ENCODE data around the gene CACNA1C. TPM values are rescaled to one million over a fixed set of nuclear protein-coding genes. Genes with fewer than 3 reads are reported as not detected.

The CACNA1C gene
- total RNA-seq: 17.4 TPM
- 1.6 TPM for polyA plus RNA-seq (ENCODE audit: insufficient read depth, low read depth, low replicate concordance)
- long read RNA-seq, donor 1, partial matches to known transcripts: 42 of 42 reads
- long read RNA-seq, donor 1, other reads (novel, unspliced or antisense): 0 of 42 reads
- long read RNA-seq, donor 2, partial matches to known transcripts: 13 of 13 reads
- long read RNA-seq, donor 2, other reads (novel, unspliced or antisense): 0 of 13 reads
- long read RNA-seq, donor 3: 0 reads
- long read RNA-seq, donor 4, partial matches to known transcripts: 37 of 37 reads
- long read RNA-seq, donor 4, other reads (novel, unspliced or antisense): 0 of 37 reads
- long read RNA-seq, donor 5: 0 reads
- long read RNA-seq, donor 6: 0 reads
- long read RNA-seq, donor 7, partial matches to known transcripts: 3 of 12 reads
- long read RNA-seq, donor 7, other reads (novel, unspliced or antisense): 9 of 12 reads
- long read RNA-seq, donor 8, partial matches to known transcripts: 6 of 6 reads
- long read RNA-seq, donor 8, other reads (novel, unspliced or antisense): 0 of 6 reads
- long read RNA-seq, donor 9: 0 reads
- long read RNA-seq, donor 10, partial matches to known transcripts: 6 of 6 reads
- long read RNA-seq, donor 10, other reads (novel, unspliced or antisense): 0 of 6 reads

- DNase-seq: peak; percentile 75 to 87 (median 80)
- peak within 1 kb of the TSS in 2 of 3 donors; percentile 33 to 46 for H3K9ac ChIP-seq (ENCODE audit: low read length in 3 of 3)
Observed at GRCh38 chr12:2052826-2053678, at the start of gene CACNA1C. TSS of gene CACNA1C (plus strand) at chr12:2052987. CDS start at chr12:2053563, 576 bp downstream.

GRCh38 chr12:2003676-2004112 is 49.1 kb upstream of the CACNA1C start:
- Histone ChIP-seq H3K4me1 (ENCODE audit: control insufficient read depth in 2 of 3, insufficient read depth in 2 of 3, low read depth in 1 of 3, low read length in 3 of 3) (no peaks in the 10 kb centered on the region), H3K9me3 (ENCODE audit: control insufficient read depth in 2 of 3, insufficient read depth in 1 of 3, low read length in 3 of 3) (no peaks in the 10 kb centered on the region), H3K4me3 (ENCODE audit: low read length in 3 of 3) (peak overlapping the region; percentile 83 to 99 (median 97)), H3K27ac (ENCODE audit: low read depth in 2 of 2, low read length in 2 of 2) (peak overlapping the region; percentile 94 to 95), H3K36me3 (ENCODE audit: control insufficient read depth in 2 of 3, insufficient read depth in 3 of 3, low read length in 3 of 3) (no peaks in the 10 kb centered on the region), H3K27me3 (ENCODE audit: control insufficient read depth, insufficient read depth, low read length) (no peaks in the 10 kb centered on the region), H3K9ac (ENCODE audit: low read length in 3 of 3) (peak overlapping the region; percentile 90 to 97 (median 97))
- DNase-seq (no peak), FAIRE-seq (no peak)
- no peak for TF ChIP-seq CTCF (IDR thresholded peaks at IDR 0.05; ENCODE audit: borderline replicate concordance, extremely low read depth, insufficient read depth)
- intact Hi-C loops (cut with DNase I): no loop called here

More at GRCh38 chr12:2052826-2053678, at the start of gene CACNA1C:
- intact Hi-C loops (cut with DNase I): loop anchor here (10.0 kb wide), 1 partner anchor 532 kb away; no protein-coding TSS in a partner anchor
- Histone ChIP-seq H3K36me3 (ENCODE audit: control insufficient read depth in 2 of 3, insufficient read depth in 3 of 3, low read length in 3 of 3) (no peaks in the 10 kb centered on the region), H3K4me1 (ENCODE audit: control insufficient read depth in 2 of 3, insufficient read depth in 2 of 3, low read depth in 1 of 3, low read length in 3 of 3) (peaks cover 0 to 8% (median 0%) of the 10 kb centered on the region in 3 donors), H3K27ac (ENCODE audit: low read depth in 2 of 2, low read length in 2 of 2) (peak within 1 kb of the TSS; percentile 44 to 68), H3K4me3 (ENCODE audit: low read length in 3 of 3) (peak within 1 kb of the TSS; percentile 43 to 69 (median 60)), H3K9me3 (ENCODE audit: control insufficient read depth in 2 of 3, insufficient read depth in 1 of 3, low read length in 3 of 3) (no peaks in the 10 kb centered on the region), H3K27me3 (ENCODE audit: control insufficient read depth, insufficient read depth, low read length) (no peaks in the 10 kb centered on the region)
- no peak for FAIRE-seq
- TF ChIP-seq CTCF (IDR thresholded peaks at IDR 0.05; ENCODE audit: borderline replicate concordance, extremely low read depth, insufficient read depth): peak; percentile 28

DNA sequence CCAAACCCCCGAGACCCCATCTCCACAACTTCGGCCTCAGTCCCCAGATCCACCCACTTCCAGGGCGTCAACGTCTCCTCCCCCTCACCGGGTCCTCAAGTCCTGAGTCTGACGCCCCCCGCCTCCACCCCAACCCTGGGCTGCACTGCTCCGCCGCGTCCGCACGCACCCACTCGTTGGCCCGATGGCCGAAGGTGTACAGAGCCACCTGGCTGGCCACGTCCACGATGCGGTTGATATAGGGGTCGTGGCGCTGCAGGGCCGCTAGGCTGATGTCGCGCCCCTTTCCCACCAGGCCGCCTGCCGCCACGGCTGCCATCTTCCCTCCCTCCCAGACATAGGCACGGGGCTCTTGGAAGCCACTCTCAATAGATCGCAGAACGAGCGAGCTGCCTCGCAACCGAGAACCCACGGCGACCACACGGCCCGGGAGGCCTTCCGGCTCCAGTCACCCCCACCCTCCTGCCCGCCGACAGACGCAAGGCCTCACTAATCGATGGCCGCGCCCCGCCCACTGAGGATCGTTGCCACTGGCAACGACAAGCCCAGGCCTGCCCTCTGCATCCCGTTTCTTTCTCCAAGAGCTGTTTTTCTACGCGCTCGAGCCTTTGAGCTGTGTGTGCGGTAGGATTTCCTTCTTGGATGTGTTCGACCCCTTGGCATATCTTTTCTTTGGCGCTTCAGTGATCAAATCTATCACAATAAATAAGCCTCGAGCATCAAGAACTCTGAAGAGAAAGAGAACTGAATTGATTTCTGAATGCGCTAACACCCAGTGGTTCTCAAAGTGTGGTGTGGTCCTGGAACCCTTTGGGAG is 48.5 kb upstream of the CACNA1C start, which contains the start of gene DCP1B:
Gene DCP1B, minus strand, starts transcription at position 345 of the 817 bp plus-strand sequence. Its CDS starts 26 bp downstream, at position 319.
- Histone ChIP-seq H3K4me3 (ENCODE audit: low read length in 3 of 3) (peak within 1 kb of the TSS; percentile 83 to 99 (median 97)), H3K9me3 (ENCODE audit: control insufficient read depth in 2 of 3, insufficient read depth in 1 of 3, low read length in 3 of 3) (no peaks in the 10 kb centered on the region), H3K27me3 (ENCODE audit: control insufficient read depth, insufficient read depth, low read length) (no peaks in the 10 kb centered on the region), H3K27ac (ENCODE audit: low read depth in 2 of 2, low read length in 2 of 2) (peak within 1 kb of the TSS; percentile 94 to 95), H3K4me1 (ENCODE audit: control insufficient read depth in 2 of 3, insufficient read depth in 2 of 3, low read depth in 1 of 3, low read length in 3 of 3) (no peaks in the 10 kb centered on the region), H3K9ac (ENCODE audit: low read length in 3 of 3) (peak within 1 kb of the TSS; percentile 90 to 97 (median 97)), H3K36me3 (ENCODE audit: control insufficient read depth in 2 of 3, insufficient read depth in 3 of 3, low read length in 3 of 3) (no peaks in the 10 kb centered on the region)
- FAIRE-seq: no peak
- no peak for TF ChIP-seq CTCF (IDR thresholded peaks at IDR 0.05; ENCODE audit: borderline replicate concordance, extremely low read depth, insufficient read depth)
- intact Hi-C loops (cut with DNase I): no loop called here
- peak; percentile 98 to 99 (median 99) for DNase-seq
